Measurements from ENCODE around the gene TLE1.
"Not testable (repeated sequence)": the region's sequence is repeated elsewhere in the genome, so short reads cannot be mapped to it uniquely, and the experiment has no call there.

TLE1 gene

GRCh38 chr9:81689343-81690175 is at the start of gene TLE1:
Gene TLE1, minus strand, starts transcription at chr9:81689547. Its CDS starts 1,307 bp downstream, at chr9:81688240.
- peak; percentile 98 for DNase-seq

- DNase-seq, result peak; percentile 84
Measured at GRCh38 chr9:81737871-81738507, 48.6 kb upstream of the TLE1 start.

- not testable (repeated sequence) for DNase-seq
Measured at GRCh38 chr9:81730498-81730897, 41.2 kb upstream of the TLE1 start.

- no peak for DNase-seq
Measured at GRCh38 chr9:81729135-81729534, 39.8 kb upstream of the TLE1 start.

- DNase-seq, result no peak
Measured at GRCh38 chr9:81724242-81724889, 35.0 kb upstream of the TLE1 start.

- no peak for DNase-seq
Measured at GRCh38 chr9:81722277-81722676, 32.9 kb upstream of the TLE1 start.

- no peak for DNase-seq
Measured at GRCh38 chr9:81720450-81721086, 31.2 kb upstream of the TLE1 start.

- no peak for DNase-seq
Measured at GRCh38 chr9:81719972-81720371, 30.6 kb upstream of the TLE1 start.

GRCh38 chr9:81718244-81718643 is 28.9 kb upstream of the TLE1 start:
- no peak for DNase-seq

GRCh38 chr9:81717747-81718077 is 28.4 kb upstream of the TLE1 start:
- DNase-seq, result no peak

- DNase-seq, result no peak
Measured at GRCh38 chr9:81717061-81717746, 27.9 kb upstream of the TLE1 start.

- DNase-seq, result no peak
Measured at GRCh38 chr9:81716409-81716808, 27.1 kb upstream of the TLE1 start.

GRCh38 chr9:81705578-81705977 is 16.2 kb upstream of the TLE1 start:
- no peak for DNase-seq

GRCh38 chr9:81694541-81694940 is 5.2 kb upstream of the TLE1 start:
- no peak for DNase-seq

GRCh38 chr9:81693671-81694378 is 4.5 kb upstream of the TLE1 start:
- no peak for DNase-seq

GRCh38 chr9:81690251-81690851 is 1.0 kb upstream of the TLE1 start:
- DNase-seq, result no peak

- not testable (repeated sequence) for DNase-seq
Measured at GRCh38 chr9:81689093-81689342, 329 bp downstream of the TLE1 start.

GRCh38 chr9:81688262-81689092 is 870 bp downstream of the TLE1 start:
- peak; percentile 77 for DNase-seq

GRCh38 chr9:81687521-81688261 is 1.7 kb downstream of the TLE1 start:
- DNase-seq, result no peak

Data from suppressor macrophage treated with lipopolysaccharide for 4 hours (primary cell).